HEK293 (cell line): ENCODE results near the gene LRP1B.

Experiments used
- CTCF ChIA-PET: fragments of 350-600 bp; formaldehyde crosslinking; extraction: SDS; loops from one replicate; lab custom pipeline; 2021; ENCODE audit warnings: antibody characterized with exemption; lab: Yijun Ruan, JAX
- POLR2A ChIA-PET: fragments of 300-600 bp; formaldehyde crosslinking; extraction: SDS; loops from one replicate; lab custom pipeline; 2020; ENCODE audit warnings: antibody characterized with exemption, inconsistent platforms; lab: Yijun Ruan, JAX
- H3K27ac ChIP-seq: fragments of 200-500 bp; sonication (Bioruptor generic); 2 replicates; pipeline ENCODE4 v1.5.1; 2014; ENCODE audit warnings: low read depth, low read length, control low read depth, inconsistent platforms; ENCODE audit errors: extremely low read depth
- H3K36me3 ChIP-seq, 2 experiments: fragments of 200-500 bp in 1 of 2; sonication (Bioruptor generic) in 1 of 2; 1 replicate in 1 of 2; 2 replicates in 1 of 2; pipeline ENCODE4 v1.5.1; 2014 to 2017; ENCODE audit warnings: inconsistent platforms in 2 of 2, low read length in 2 of 2; ENCODE audit not compliant: control insufficient read depth in 2 of 2, insufficient read depth in 1 of 2
- H3K4me1 ChIP-seq: fragments of 200-500 bp; sonication (Bioruptor generic); 2 replicates; pipeline ENCODE4 v1.5.1; 2014; ENCODE audit warnings: mild to moderate bottlenecking, low read length, inconsistent platforms; ENCODE audit not compliant: control insufficient read depth, insufficient read depth
- H3K4me3 ChIP-seq: 2 replicates; pipeline ENCODE4 v1.5.1; 2011; ENCODE audit warnings: low read depth, mild to moderate bottlenecking, control low read depth, low read length, moderate library complexity
- H3K9me3 ChIP-seq: fragments of 200-500 bp; sonication (Bioruptor generic); 2 replicates; pipeline ENCODE4 v1.5.1; 2014; ENCODE audit warnings: low read depth, low read length, inconsistent platforms; ENCODE audit not compliant: control insufficient read depth, insufficient read depth
- ELK4 ChIP-seq: IDR thresholded peaks from 2 replicates; pipeline ENCODE4 v1.6.1; 2011; ENCODE audit warnings: mild to moderate bottlenecking, low read depth, low read length, borderline replicate concordance
- GLI2 ChIP-seq: fragments of 450-650 bp; formaldehyde crosslinking; IDR thresholded peaks from 2 replicates; pipeline ENCODE4; 2017; ENCODE audit warnings: missing biosample characterization, missing genetic modification characterization, low read depth, borderline replicate concordance
- KLF1 ChIP-seq: fragments of 450-650 bp; formaldehyde crosslinking; IDR thresholded peaks from 2 replicates; pipeline ENCODE4 v1.5.1; 2016; ENCODE audit warnings: missing biosample characterization, missing genetic modification characterization
- PRDM10 ChIP-seq: fragments of 450-650 bp; formaldehyde crosslinking; IDR thresholded peaks from 2 replicates; pipeline ENCODE4 v1.5.1; 2016; ENCODE audit warnings: missing biosample characterization, missing genetic modification characterization
- SCRT2 ChIP-seq: fragments of 450-650 bp; formaldehyde crosslinking; IDR thresholded peaks from 2 replicates; pipeline ENCODE4 v1.5.1; 2016; ENCODE audit warnings: missing biosample characterization, missing genetic modification characterization
- SP3 ChIP-seq: fragments of 450-650 bp; formaldehyde crosslinking; IDR thresholded peaks from 2 replicates; pipeline ENCODE4 v1.5.1; 2016; ENCODE audit warnings: missing biosample characterization, missing genetic modification characterization
- ZBTB20 ChIP-seq: fragments of 450-650 bp; formaldehyde crosslinking; IDR thresholded peaks from 2 replicates; pipeline ENCODE4 v1.5.1; 2016; ENCODE audit warnings: missing biosample characterization, missing genetic modification characterization
- ZBTB6 ChIP-seq: fragments of 450-650 bp; formaldehyde crosslinking; IDR thresholded peaks from 2 replicates; pipeline ENCODE4 v1.5.1; 2017; ENCODE audit warnings: missing biosample characterization, missing genetic modification characterization
- ZIC2 ChIP-seq: fragments of 450-650 bp; formaldehyde crosslinking; IDR thresholded peaks from 2 replicates; pipeline ENCODE4 v1.5.1; 2016; ENCODE audit warnings: missing biosample characterization, missing genetic modification characterization
- ZNF132 ChIP-seq: fragments of 450-650 bp; formaldehyde crosslinking; IDR thresholded peaks from 2 replicates; pipeline ENCODE4 v1.5.1; 2017; ENCODE audit warnings: missing biosample characterization, missing genetic modification characterization, borderline replicate concordance
- ZNF155 ChIP-seq: fragments of 450-650 bp; formaldehyde crosslinking; IDR thresholded peaks from 2 replicates; pipeline ENCODE4 v1.5.1; 2016; ENCODE audit warnings: missing biosample characterization, missing genetic modification characterization
- ZNF324 ChIP-seq: fragments of 450-650 bp; formaldehyde crosslinking; IDR thresholded peaks from 2 replicates; pipeline ENCODE4 v1.5.1; 2016; ENCODE audit warnings: missing biosample characterization, missing genetic modification characterization
- ZNF473 ChIP-seq: fragments of 450-650 bp; formaldehyde crosslinking; IDR thresholded peaks from 2 replicates; pipeline ENCODE4 v1.5.1; 2017; ENCODE audit warnings: missing biosample characterization, missing genetic modification characterization
- ZNF530 ChIP-seq: fragments of 450-650 bp; formaldehyde crosslinking; IDR thresholded peaks from 2 replicates; pipeline ENCODE4 v1.5.1; 2016; ENCODE audit warnings: low read depth, missing biosample characterization, missing genetic modification characterization
- ZNF548 ChIP-seq: fragments of 450-650 bp; formaldehyde crosslinking; IDR thresholded peaks from 2 replicates; pipeline ENCODE4 v1.5.1; 2016; ENCODE audit warnings: missing biosample characterization, missing genetic modification characterization
- ZNF580 ChIP-seq: fragments of 450-650 bp; formaldehyde crosslinking; IDR thresholded peaks from 2 replicates; pipeline ENCODE4 v1.5.1; 2016; ENCODE audit warnings: missing biosample characterization, missing genetic modification characterization
- ZNF645 ChIP-seq: fragments of 450-650 bp; formaldehyde crosslinking; IDR thresholded peaks from 2 replicates; pipeline ENCODE4; 2016; ENCODE audit warnings: missing biosample characterization, missing genetic modification characterization
- ZNF692 ChIP-seq: fragments of 450-650 bp; formaldehyde crosslinking; IDR thresholded peaks from 2 replicates; pipeline ENCODE4 v1.5.1; 2016; ENCODE audit warnings: missing biosample characterization, missing genetic modification characterization
- ZNF837 ChIP-seq: fragments of 450-650 bp; formaldehyde crosslinking; IDR thresholded peaks from 2 replicates; pipeline ENCODE4 v1.5.1; 2016; ENCODE audit warnings: missing biosample characterization, missing genetic modification characterization

LRP1B gene

GRCh38 chr2:141058556-141058955 lies 1072.3 kb downstream of the LRP1B start:
- TF ChIP-seq ZBTB20 (tag by site-specific recombination), result no peak
- no peak for TF ChIP-seq PRDM10
- TF ChIP-seq ZNF837 (tag by site-specific recombination), result no peak
- TF ChIP-seq ZNF473 (tag by site-specific recombination), result no peak
- no peak for TF ChIP-seq SP3
- no peak for TF ChIP-seq GLI2 (tag by site-specific recombination)
- TF ChIP-seq SCRT2 (tag by site-specific recombination), result no peak
- no peak for TF ChIP-seq ZNF548
- TF ChIP-seq ZNF132 (tag by site-specific recombination), result no peak
- no peak for TF ChIP-seq ZNF692
- no peak for TF ChIP-seq KLF1 (tag by site-specific recombination)
- TF ChIP-seq ZNF324 (tag by site-specific recombination), result no peak
- TF ChIP-seq ZNF580, result no peak
- TF ChIP-seq ZNF645, result no peak
- TF ChIP-seq ELK4, result no peak
- TF ChIP-seq ZBTB6 (tag by site-specific recombination), result no peak
- no peak for TF ChIP-seq ZNF155 (tag by site-specific recombination)
- TF ChIP-seq ZIC2 (tag by site-specific recombination), result no peak
- TF ChIP-seq ZNF530 (tag by site-specific recombination), result no peak
- no peak overlapping the region for H3K27ac ChIP-seq
- ChIA-PET POLR2A (no interaction called here), CTCF (no interaction called here)
- no peaks in the 10 kb centered on the region for H3K36me3 ChIP-seq
- H3K4me1 ChIP-seq, result no peaks in the 10 kb centered on the region
- H3K9me3 ChIP-seq, result no peaks in the 10 kb centered on the region
- H3K4me3 ChIP-seq, result no peak overlapping the region
